H1 (cell line): Measurements from ENCODE around the gene WEE1.

Experiments used
- POLR2A ChIP-seq, 2 experiments: IDR thresholded peaks; 1 replicate in 1 of 2; 2 replicates in 1 of 2; pipeline ENCODE4 v1.6.1; 2011; ENCODE audit warnings: low read depth in 2 of 2, low read length in 2 of 2, mild to moderate bottlenecking in 2 of 2; ENCODE audit errors: control extremely low read depth in 1 of 2
- TF ChIP-seq, protein P1 (sequence below), 3 experiments: IDR thresholded peaks; 1 replicate in 2 of 3; 2 replicates in 1 of 3; pipeline versions ENCODE4 v1.5.1 to v1.6.1; 2011; ENCODE audit warnings: low read length in 3 of 3, mild to moderate bottlenecking in 3 of 3, inconsistent platforms in 2 of 3, low read depth in 1 of 3, moderate library complexity in 1 of 3; ENCODE audit not compliant: insufficient read depth in 1 of 3; ENCODE audit errors: control extremely low read depth in 1 of 3

DNA sequence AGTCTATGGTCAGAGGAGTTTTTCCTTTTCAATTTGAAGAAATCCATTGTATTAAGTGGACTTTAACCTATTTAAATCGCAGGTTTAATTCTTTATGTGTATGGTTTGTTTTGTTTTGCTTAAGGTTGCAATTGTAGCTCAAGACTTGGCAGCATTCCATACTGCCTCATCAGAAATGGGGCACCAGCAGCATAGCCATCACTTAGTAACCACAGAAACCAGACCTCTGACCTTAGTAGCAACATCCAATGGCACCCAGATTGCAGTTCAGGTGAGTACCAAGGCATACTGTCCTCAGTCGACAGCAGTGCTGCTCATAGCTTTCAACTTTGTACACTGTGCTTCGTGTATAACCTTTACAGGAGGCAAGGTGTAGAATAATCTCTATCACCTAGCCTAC lies 48.4 kb upstream of the WEE1 start:
- TF ChIP-seq, protein P1, sequence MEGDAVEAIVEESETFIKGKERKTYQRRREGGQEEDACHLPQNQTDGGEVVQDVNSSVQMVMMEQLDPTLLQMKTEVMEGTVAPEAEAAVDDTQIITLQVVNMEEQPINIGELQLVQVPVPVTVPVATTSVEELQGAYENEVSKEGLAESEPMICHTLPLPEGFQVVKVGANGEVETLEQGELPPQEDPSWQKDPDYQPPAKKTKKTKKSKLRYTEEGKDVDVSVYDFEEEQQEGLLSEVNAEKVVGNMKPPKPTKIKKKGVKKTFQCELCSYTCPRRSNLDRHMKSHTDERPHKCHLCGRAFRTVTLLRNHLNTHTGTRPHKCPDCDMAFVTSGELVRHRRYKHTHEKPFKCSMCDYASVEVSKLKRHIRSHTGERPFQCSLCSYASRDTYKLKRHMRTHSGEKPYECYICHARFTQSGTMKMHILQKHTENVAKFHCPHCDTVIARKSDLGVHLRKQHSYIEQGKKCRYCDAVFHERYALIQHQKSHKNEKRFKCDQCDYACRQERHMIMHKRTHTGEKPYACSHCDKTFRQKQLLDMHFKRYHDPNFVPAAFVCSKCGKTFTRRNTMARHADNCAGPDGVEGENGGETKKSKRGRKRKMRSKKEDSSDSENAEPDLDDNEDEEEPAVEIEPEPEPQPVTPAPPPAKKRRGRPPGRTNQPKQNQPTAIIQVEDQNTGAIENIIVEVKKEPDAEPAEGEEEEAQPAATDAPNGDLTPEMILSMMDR (IDR thresholded peaks at IDR 0.05; ENCODE audit: control extremely low read depth in 1 of 3, insufficient read depth in 1 of 3, low read depth in 1 of 3, low read length in 3 of 3): no peak
- TF ChIP-seq POLR2A (IDR thresholded peaks at IDR 0.05; ENCODE audit: control extremely low read depth in 1 of 2, low read depth in 2 of 2, low read length in 2 of 2): no peak
